Ascending aorta (tissue), 2 donors: ENCODE measurements around the gene STK10. TPM values are rescaled to one million over a fixed set of nuclear protein-coding genes. Genes with fewer than 3 reads are reported as not detected.

Experiments
- DNase-seq, 2 donors: peaks; one replicate each; pipeline ENCODE4 v3.0.0-alpha.2; 2019; ENCODE audit warnings: low spot score in 2 of 2
- H3K27ac ChIP-seq, 2 donors: fragments of 200-600 bp; sonication (generic); one replicate each; pipeline ENCODE4 v1.5.1; 2016 to 2017; ENCODE audit warnings: mild to moderate bottlenecking in 1 of 2
- H3K27me3 ChIP-seq: fragments of 200-600 bp; sonication (generic); one replicate; pipeline ENCODE4 v1.5.1; 2017
- H3K36me3 ChIP-seq, 2 donors: fragments of 200-600 bp; sonication (generic); one replicate each; pipeline ENCODE4 v1.5.1; 2016
- H3K4me1 ChIP-seq, 2 donors: fragments of 200-600 bp; sonication (generic); one replicate each; pipeline ENCODE4 v1.5.1; 2016 to 2017; ENCODE audit warnings: mild to moderate bottlenecking in 1 of 2
- H3K4me3 ChIP-seq, 2 donors: fragments of 200-600 bp; sonication (generic); one replicate each; pipeline ENCODE4 v1.5.1; 2016 to 2017; ENCODE audit warnings: mild to moderate bottlenecking in 1 of 2
- H3K9me3 ChIP-seq, 2 donors: fragments of 200-600 bp; sonication (generic); one replicate each; pipeline ENCODE4 v1.5.1; 2016
- intact Hi-C: fragments of 100-400 bp; cut with DNase I; formaldehyde crosslinking; loops from one replicate; pipeline ENCODE4 v1.15.1; 2023
- total RNA-seq: library from RNA; depleted of rRNA; stranded (reverse); fragments of >200 nt; gene quantifications from one replicate; pipeline ENCODE4 v1.1.0, GENCODE V29; 2016
- TF ChIP-seq, protein P1 (sequence below), 3 experiments: fragments of 200-600 bp in 2 of 3; fragments of 450-650 bp in 1 of 3; sonication (generic) in 2 of 3; IDR thresholded peaks; one replicate each; pipeline ENCODE4 v1.5.1; 2016 to 2019; ENCODE audit warnings: antibody characterized with exemption in 3 of 3, mild to moderate bottlenecking in 1 of 3, moderate library complexity in 1 of 3

The STK10 gene
- total RNA-seq, 1 donor from 2014 or later: 18.4 TPM

DNA sequence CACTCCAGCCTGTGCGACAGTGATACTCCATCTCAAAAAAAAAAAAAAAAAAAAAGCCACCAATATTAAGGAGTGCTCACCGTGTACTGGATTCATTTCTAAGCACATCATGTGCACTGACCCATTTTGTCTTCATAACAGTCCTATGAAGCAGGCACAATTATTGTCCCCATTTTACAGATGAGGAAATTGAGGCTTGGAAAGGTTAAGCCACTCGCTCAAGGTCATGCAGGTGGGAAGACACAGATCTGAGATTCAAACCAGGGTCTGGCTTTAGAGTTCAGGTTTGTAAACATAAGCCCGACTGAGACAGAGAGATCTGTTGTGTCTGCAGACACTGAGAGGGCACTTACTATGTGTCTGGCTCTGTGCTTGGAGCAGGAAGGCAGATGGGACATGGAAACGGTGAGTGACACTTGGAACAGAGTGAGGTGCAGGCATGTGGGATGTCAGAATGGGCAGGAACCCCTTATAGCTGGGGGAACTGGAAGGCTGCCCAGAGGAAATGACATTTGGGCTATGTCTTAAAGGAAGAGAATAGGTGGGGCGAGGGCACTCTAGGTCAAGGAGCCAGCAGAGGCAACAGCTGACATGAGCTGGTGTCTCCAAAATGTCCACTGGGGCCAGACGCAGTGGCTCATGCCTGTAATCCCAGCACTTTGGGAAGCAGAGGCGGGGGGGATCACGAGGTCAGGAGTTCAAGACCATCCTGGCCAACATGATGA is 69.9 kb downstream of the STK10 start:
- Histone ChIP-seq H3K27me3 (no peaks in the 10 kb centered on the region), H3K4me1 (no peaks in the 10 kb centered on the region), H3K36me3 (peaks cover 0 to 9% of the 10 kb centered on the region in 2 donors), H3K27ac (no peak overlapping the region), H3K9me3 (no peaks in the 10 kb centered on the region), H3K4me3 (no peak overlapping the region)
- intact Hi-C loops: no loop called here
- DNase-seq: no peak
- TF ChIP-seq, protein P1, sequence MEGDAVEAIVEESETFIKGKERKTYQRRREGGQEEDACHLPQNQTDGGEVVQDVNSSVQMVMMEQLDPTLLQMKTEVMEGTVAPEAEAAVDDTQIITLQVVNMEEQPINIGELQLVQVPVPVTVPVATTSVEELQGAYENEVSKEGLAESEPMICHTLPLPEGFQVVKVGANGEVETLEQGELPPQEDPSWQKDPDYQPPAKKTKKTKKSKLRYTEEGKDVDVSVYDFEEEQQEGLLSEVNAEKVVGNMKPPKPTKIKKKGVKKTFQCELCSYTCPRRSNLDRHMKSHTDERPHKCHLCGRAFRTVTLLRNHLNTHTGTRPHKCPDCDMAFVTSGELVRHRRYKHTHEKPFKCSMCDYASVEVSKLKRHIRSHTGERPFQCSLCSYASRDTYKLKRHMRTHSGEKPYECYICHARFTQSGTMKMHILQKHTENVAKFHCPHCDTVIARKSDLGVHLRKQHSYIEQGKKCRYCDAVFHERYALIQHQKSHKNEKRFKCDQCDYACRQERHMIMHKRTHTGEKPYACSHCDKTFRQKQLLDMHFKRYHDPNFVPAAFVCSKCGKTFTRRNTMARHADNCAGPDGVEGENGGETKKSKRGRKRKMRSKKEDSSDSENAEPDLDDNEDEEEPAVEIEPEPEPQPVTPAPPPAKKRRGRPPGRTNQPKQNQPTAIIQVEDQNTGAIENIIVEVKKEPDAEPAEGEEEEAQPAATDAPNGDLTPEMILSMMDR (IDR thresholded peaks at IDR 0.05): no peak

- intact Hi-C loops: no loop called here
- Histone ChIP-seq H3K36me3 (peaks cover 0 to 9% of the 10 kb centered on the region in 2 donors), H3K27me3 (no peaks in the 10 kb centered on the region), H3K9me3 (no peaks in the 10 kb centered on the region), H3K4me3 (no peak overlapping the region), H3K27ac (no peak overlapping the region), H3K4me1 (peaks cover 0 to 9% of the 10 kb centered on the region in 2 donors)
- TF ChIP-seq, protein P1 (IDR thresholded peaks at IDR 0.05): no peak
- DNase-seq: no peak
Measured at GRCh38 chr5:172115541-172115982, 72.5 kb downstream of the STK10 start.

- intact Hi-C loops: no loop called here
- no peak overlapping the region for H3K27ac ChIP-seq
- H3K4me1 ChIP-seq: peaks cover 0 to 10% of the 10 kb centered on the region in 2 donors
- H3K9me3 ChIP-seq: no peaks in the 10 kb centered on the region
- TF ChIP-seq, protein P1 (IDR thresholded peaks at IDR 0.05): no peak
- H3K36me3 ChIP-seq: peaks cover 0 to 9% of the 10 kb centered on the region in 2 donors
- peak in 1 of 2 donors; percentile 41 for DNase-seq
- H3K27me3 ChIP-seq: no peaks in the 10 kb centered on the region
- H3K4me3 ChIP-seq: no peak overlapping the region
Measured at GRCh38 chr5:172114875-172115422, 73.1 kb downstream of the STK10 start.

DNA sequence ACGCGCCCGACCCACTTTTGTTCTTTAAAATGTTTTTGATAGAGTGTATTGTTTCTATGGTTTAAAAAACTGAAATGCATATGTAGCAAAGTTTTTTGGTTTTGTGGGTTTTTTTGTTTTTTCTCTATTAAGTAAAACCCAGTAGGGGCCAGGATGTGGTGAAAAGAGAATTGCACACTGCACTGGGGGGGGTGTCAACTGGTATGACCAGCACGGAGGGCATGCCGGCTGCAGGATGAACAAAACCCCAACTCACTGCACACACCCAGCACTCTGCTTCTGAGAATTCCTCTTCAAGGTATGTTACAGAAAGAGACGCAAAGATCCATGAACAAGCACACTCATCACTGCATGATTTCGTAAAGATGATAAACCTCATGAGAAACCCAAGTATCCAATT is 75.0 kb downstream of the STK10 start:
- H3K36me3 ChIP-seq: peaks cover 0 to 9% of the 10 kb centered on the region in 2 donors

DNA sequence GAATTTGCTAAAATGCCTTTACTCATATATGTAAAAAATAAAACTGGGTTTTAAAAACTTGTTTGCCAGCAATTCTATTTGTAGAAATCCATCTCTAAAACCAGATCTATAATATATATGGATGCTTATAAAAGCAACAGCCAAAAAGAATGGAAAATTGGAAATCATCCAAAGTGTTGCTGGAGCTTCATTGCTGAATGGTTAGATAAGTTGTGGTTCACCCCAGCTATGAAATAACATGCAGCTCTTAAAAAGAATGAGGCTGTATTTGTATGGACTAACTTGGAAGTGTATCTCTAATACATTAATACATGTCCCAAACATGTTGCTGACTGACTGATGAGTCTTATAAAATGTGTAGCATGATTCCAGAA is 76.2 kb downstream of the STK10 start:
- intact Hi-C loops: no loop called here
- H3K4me1 ChIP-seq: peaks cover 0 to 14% of the 10 kb centered on the region in 2 donors
- H3K36me3 ChIP-seq: peaks cover 0 to 9% of the 10 kb centered on the region in 2 donors
- peak overlapping the region in 1 of 2 donors; percentile 54 for H3K27ac ChIP-seq
- no peak for DNase-seq
- H3K9me3 ChIP-seq: no peaks in the 10 kb centered on the region
- H3K27me3 ChIP-seq: no peaks in the 10 kb centered on the region
- TF ChIP-seq, protein P1 (IDR thresholded peaks at IDR 0.05): no peak
- no peak overlapping the region for H3K4me3 ChIP-seq

More for the DNA sequence above, 75.0 kb downstream of the STK10 start:
- no peak for DNase-seq
- H3K9me3 ChIP-seq: no peaks in the 10 kb centered on the region
- H3K27ac ChIP-seq: no peak overlapping the region
- no peak overlapping the region for H3K4me3 ChIP-seq
- TF ChIP-seq, protein P1 (IDR thresholded peaks at IDR 0.05): no peak
- intact Hi-C loops: no loop called here
- no peaks in the 10 kb centered on the region for H3K27me3 ChIP-seq
- peaks cover 0 to 10% of the 10 kb centered on the region in 2 donors for H3K4me1 ChIP-seq
